T47D (cell line): ENCODE measurements around the gene NAPA.

ENCODE experiments used
- DNase-seq, 2 experiments: peaks; one replicate each; pipeline versions ENCODE4 v3.0.0 to v3.0.0-alpha.2; 2011 to 2012; ENCODE audit warnings: low read depth in 1 of 2, low spot score in 1 of 2
- JUND ChIP-seq: IDR thresholded peaks from 2 replicates; pipeline ENCODE4 v1.6.1; 2012; ENCODE audit warnings: low read depth
- in situ Hi-C: cut with HindIII; loops from 2 replicates; pipeline ENCODE4 v1.10.0; 2016; ENCODE audit warnings: low sequenced_read_pairs, low pct_unique_long_range_greater_than_20kb

The NAPA gene

DNA sequence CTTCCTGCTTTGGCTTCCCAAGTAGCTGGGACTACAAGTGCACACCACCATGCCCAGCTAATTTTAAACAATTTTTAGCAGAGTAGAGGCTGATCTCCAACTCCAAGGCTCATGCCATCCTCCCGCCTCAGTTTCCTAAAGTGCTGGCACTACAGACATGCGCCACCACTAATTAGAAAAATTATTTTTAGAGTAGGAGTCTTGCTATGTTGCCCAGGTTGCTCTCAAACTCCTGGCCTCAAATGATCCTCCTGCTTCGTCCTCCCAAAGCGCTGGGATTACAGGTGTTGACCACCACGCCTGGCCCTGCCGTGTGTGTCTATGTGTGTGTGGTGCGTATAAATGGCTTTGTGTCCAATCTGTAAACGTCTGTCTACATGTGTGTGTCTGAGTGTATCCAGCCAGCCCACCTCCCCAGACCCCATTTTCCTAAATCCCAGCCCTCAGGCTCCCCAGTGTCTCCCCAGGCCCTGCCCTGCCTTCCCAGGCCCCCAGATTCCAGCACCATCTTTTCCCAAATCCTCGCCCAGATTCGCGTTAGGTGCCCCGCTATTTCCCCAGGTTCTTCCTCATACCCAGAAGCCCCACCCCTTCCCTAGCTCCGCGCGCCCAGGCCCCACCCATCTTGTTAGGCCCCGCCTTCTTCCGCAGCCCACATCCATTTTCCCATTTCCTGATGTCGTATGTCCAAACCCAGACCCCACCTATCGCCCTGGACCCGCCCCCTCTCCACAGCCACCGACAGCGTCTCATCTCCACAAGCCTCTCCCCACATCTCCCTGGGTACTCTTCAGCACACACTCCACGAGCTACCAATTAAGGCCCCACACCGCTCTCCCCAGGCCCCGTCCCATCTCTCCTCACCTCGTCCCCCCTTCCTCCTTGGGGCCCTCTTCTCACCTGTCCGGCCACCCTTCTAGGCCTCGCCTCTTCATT lies 68.1 kb downstream of the NAPA start:
- TF ChIP-seq JUND, result no peak
- in situ Hi-C loops, result no loop called here
- DNase-seq, result peak; percentile 74 to 92

DNA sequence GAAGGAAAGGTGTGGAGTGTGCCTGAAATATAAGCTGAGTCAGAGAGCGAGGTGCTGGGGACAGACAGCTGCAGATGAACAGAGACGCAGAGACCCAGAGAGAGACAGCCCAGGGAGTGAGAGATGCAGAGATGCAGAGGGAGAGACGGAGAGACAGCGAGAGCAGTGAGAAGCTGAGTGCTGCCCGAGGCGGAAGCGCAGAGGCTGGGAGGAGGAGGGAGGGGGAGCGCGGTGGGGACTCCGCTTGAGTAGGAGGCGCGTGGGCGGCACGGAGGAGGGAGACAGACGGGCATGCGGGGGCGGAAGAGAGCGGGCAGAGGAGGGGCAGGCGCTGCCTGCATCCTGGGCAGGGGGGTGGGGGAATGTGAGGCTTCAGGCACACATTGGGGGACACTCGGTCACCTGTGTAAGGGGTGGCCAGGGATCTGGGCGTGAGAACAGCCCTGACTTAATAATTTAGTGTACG lies 68.9 kb downstream of the NAPA start:
- DNase-seq, result peak; percentile 45 to 66
- TF ChIP-seq JUND, result no peak
- in situ Hi-C loops, result no loop called here

DNA sequence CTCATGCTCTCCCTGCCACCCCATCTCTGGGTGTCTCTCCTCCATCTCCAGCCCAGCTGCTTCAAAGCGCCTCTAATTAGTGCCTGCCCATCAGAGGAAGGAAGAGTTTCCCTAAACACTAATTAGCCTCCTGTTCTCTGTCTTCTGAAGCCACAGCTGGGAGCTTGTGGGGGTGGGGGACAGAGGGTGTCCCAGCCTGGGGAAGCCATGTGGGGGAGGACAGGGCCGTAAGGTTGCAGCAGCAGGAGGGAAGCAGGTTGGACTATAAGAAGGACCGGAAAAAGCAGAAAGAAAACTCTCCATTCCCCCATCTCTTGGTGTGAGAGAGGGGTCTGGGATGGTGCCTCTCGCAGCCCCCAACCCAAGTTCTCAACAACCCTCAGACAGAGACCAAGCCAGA lies 69.3 kb downstream of the NAPA start:
- in situ Hi-C loops, result no loop called here
- TF ChIP-seq JUND, result no peak

DNA sequence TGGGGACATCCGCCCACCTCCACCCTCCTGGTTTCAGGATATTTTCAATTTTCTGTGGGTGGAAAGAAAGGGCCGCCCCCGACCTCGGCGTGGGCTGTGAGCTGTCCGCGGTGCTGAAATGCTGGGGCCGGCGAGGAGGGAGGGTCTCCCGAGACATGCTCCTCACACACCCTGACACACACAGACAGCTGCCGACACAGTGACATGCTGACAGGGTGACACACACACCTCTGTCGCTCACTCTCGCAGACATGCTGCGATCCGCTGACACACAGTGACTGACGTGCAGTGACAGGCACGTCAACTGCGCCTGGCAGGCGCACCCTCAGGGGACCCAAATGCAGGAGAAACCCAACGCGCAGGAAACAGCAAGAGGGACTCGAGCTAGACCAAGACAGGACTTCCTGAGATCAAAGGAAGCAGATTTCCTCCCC lies 70.5 kb downstream of the NAPA start:
- in situ Hi-C loops, result no loop called here
- DNase-seq, result no peak
- TF ChIP-seq JUND, result no peak

More for the DNA sequence above, 69.3 kb downstream of the NAPA start:
- DNase-seq, result no peak

DNA sequence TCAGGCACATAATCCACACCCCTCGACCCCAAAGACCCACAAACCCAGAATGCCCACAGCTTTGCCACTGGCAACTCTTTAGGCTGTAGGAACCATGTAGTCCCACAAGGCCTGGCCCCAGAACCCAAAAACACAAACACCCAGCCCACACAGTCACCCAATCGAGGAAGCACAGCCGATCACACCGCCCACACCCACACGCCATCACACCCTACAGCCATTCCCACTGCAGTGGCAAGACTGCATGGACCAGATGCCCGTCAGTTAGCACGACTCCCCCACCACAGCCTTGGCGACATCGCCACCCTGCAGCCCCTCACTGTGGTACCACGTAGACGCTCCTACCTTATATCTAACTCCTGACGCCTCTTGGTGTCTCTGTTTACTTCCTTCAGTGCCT lies 71.5 kb downstream of the NAPA start:
- in situ Hi-C loops, result no loop called here
- DNase-seq, result no peak
- no peak for TF ChIP-seq JUND

DNA sequence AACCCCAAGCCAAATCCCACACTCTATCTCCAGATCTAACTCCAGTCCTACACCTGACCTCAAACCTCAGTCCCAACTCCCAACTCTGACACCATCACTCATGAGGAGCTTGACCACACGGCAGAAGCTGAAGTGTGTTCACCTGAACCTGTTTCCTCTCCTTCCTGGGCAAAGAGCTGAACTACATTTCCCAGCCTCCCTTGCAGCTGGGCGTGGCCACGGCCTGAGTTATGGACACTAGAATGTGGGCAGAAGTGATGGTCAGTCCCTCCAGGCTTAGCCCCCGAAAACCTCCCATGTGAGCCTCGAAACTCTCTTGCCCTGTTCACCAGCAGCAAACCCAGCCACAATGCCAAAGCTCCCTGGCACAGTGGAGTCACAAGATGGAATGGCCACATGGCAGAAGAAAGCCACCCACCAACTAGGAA lies 76.1 kb downstream of the NAPA start:
- peak in 1 of 2 experiments; percentile 58 for DNase-seq
- in situ Hi-C loops, result no loop called here
- no peak for TF ChIP-seq JUND
